ENCODE measurements around the gene PQBP1. TPM values are rescaled to one million over a fixed set of nuclear protein-coding genes. Genes with fewer than 3 reads are reported as not detected.

Gene PQBP1
- total RNA-seq, 1 donor from 2014 or later, result 39.5 TPM

Other genes starting within 250 kb of the PQBP1 start
- gene WAS, start 214.1 kb upstream of the PQBP1 start, total RNA-seq, result 2.0 TPM
- 2.9 TPM for gene SUV39H1, start 201.2 kb upstream of the PQBP1 start, total RNA-seq
- gene GLOD5, start 136.2 kb upstream of the PQBP1 start, total RNA-seq, result not detected
- under 0.01 TPM for gene GATA1, start 111.3 kb upstream of the PQBP1 start, total RNA-seq
- 77.9 TPM for gene HDAC6, start 95.9 kb upstream of the PQBP1 start, total RNA-seq
- gene ERAS, start 71.4 kb upstream of the PQBP1 start, total RNA-seq, result not detected
- 53.8 TPM for gene PCSK1N, start 62.3 kb upstream of the PQBP1 start, total RNA-seq
- 33.8 TPM for gene TIMM17B, start 162 bp upstream of the PQBP1 start, total RNA-seq
- gene SLC35A2, start 13.7 kb downstream of the PQBP1 start, total RNA-seq, result 9.8 TPM
- 14.3 TPM for gene PIM2, start 21.1 kb downstream of the PQBP1 start, total RNA-seq
- gene OTUD5, start 59.7 kb downstream of the PQBP1 start, total RNA-seq, result 17.1 TPM
- gene KCND1, start 73.9 kb downstream of the PQBP1 start, total RNA-seq, result 0.41 TPM
- 35.1 TPM for gene GRIPAP1, start 104.3 kb downstream of the PQBP1 start, total RNA-seq
- gene TFE3, start 145.4 kb downstream of the PQBP1 start, total RNA-seq, result 8.6 TPM
- 1.6 TPM for gene CCDC120, start 161.1 kb downstream of the PQBP1 start, total RNA-seq
- 6.1 TPM for gene PRAF2, start 176.1 kb downstream of the PQBP1 start, total RNA-seq
- gene WDR45, start 182.0 kb downstream of the PQBP1 start, total RNA-seq, result 24.5 TPM
- gene GPKOW, start 225.8 kb downstream of the PQBP1 start, total RNA-seq, result 16.3 TPM